ENCODE data around the gene TSPAN7. TPM values are rescaled to one million over a fixed set of nuclear protein-coding genes. Genes with fewer than 3 reads are reported as not detected.

Gene TSPAN7
- total and polyA plus RNA-seq, 9 of the 15 experiments (the other 6 are each of a cell fraction or from before 2014, with no cell fraction given), result 0.07 to 0.29 (median 0.12) TPM; not detected in 1

- no peak overlapping the region for H3K4me2 ChIP-seq (ENCODE audit: insufficient read depth, low read length)
- ATAC-seq (no peak), DNase-seq (ENCODE audit: extremely low read depth in 1 of 4, low spot score in 3 of 4) (no peak), FAIRE-seq (no peak)
- H3K79me2 ChIP-seq (ENCODE audit: control insufficient read depth, insufficient read depth, low read length), result no peaks in the 10 kb centered on the region
- H3K4me3 ChIP-seq, result no peak overlapping the region
- no peaks in the 10 kb centered on the region for H3K9me1 ChIP-seq (ENCODE audit: control insufficient read depth, insufficient read depth, low read length)
- in situ Hi-C loops (cut with MboI) (no loop called here), intact Hi-C loops (cut with micrococcal nuclease) (no loop called here)
- H3K27me3 ChIP-seq (ENCODE audit: control insufficient read depth in 2 of 2, insufficient read depth in 2 of 2, low read length in 2 of 2), result no peaks in the 10 kb centered on the region
- CTCF ChIA-PET (ENCODE audit: low intra/inter-chr PET ratio), result no interaction called here
- POLR2A ChIA-PET, result no interaction called here
- no peaks in the 10 kb centered on the region for H4K20me1 ChIP-seq (replicated peaks; ENCODE audit: control insufficient read depth, insufficient read depth, low read length)
- WGBS (ENCODE audit: insufficient coverage, low coverage, missing lambda C conversion rate), result 0% methylated on average over 1 of the region's 1 CpG
- no peak overlapping the region for H3K9ac ChIP-seq (ENCODE audit: insufficient read depth in 1 of 2, low read depth in 2 of 2, low read length in 2 of 2)
- no peak overlapping the region for H3K27ac ChIP-seq (ENCODE audit: extremely low read depth, low read depth, low read length)
- H3K4me1 ChIP-seq (replicated peaks in 1 of 2; ENCODE audit: control insufficient read depth in 2 of 2, insufficient read depth in 2 of 2, low read length in 2 of 2), result no peaks in the 10 kb centered on the region
- H2AFZ ChIP-seq (ENCODE audit: low read depth, low read length), result no peak overlapping the region
- no peaks in the 10 kb centered on the region for H3K9me3 ChIP-seq (replicated peaks; ENCODE audit: control insufficient read depth, insufficient read depth, low read depth, low read length)
- no peaks in the 10 kb centered on the region for H3K36me3 ChIP-seq (ENCODE audit: control insufficient read depth, insufficient read depth, low read length)
- no peak for TF ChIP-seq BRD4 (IDR thresholded peaks at IDR 0.05)
- no peak for TF ChIP-seq WHSC1 (IDR thresholded peaks at IDR 0.05; ENCODE audit: low read length)
- no peak for TF ChIP-seq ELK1 (CRISPR knock-in tag; IDR thresholded peaks at IDR 0.05)
- no peak for TF ChIP-seq CSDE1 (IDR thresholded peaks at IDR 0.05)
- TF ChIP-seq BRD9 (IDR thresholded peaks at IDR 0.05; ENCODE audit: low read depth, partially characterized antibody), result no peak
- no peak for TF ChIP-seq YBX1 (IDR thresholded peaks at IDR 0.05)
- TF ChIP-seq FOXP4 (CRISPR knock-in tag; IDR thresholded peaks at IDR 0.05; ENCODE audit: borderline replicate concordance), result no peak
- TF ChIP-seq IRF2 (CRISPR knock-in tag; IDR thresholded peaks at IDR 0.05), result no peak
- TF ChIP-seq SMARCA5 (IDR thresholded peaks at IDR 0.05), result no peak
- no peak for TF ChIP-seq ZNF431 (CRISPR knock-in tag; IDR thresholded peaks at IDR 0.05)
- no peak for TF ChIP-seq ARID1B (IDR thresholded peaks at IDR 0.05)
- no TSS peak for BruUV-seq (replicated peaks)
Observed at GRCh38 chrX:38732866-38733265, 171.5 kb downstream of the TSPAN7 start.

Small RNA genes within 50 kb of the gene (small RNA-seq; reads per million reads assigned to genes)
- gene RNU7-7P, result not detected

Other genes with a start within 250 kb of the TSPAN7 start
- 4.9 and 6.4 TPM in 2 replicates for gene RPGR, start 234.0 kb upstream of the TSPAN7 start, total RNA-seq (2014; rRNA removed)
- 6.1 and 8.0 TPM in 2 replicates for gene RPGR, start 234.0 kb upstream of the TSPAN7 start, total RNA-seq (2014; rRNA removed; fragmentation: Illumina TruSeq; extraction: Trizol)
- 5.2 and 6.2 TPM in 2 replicates for gene RPGR, start 234.0 kb upstream of the TSPAN7 start, total RNA-seq (2015; rRNA removed; fragmentation: Illumina TruSeq; extraction: Trizol)
- 3.9 and 5.7 TPM in 2 replicates for gene RPGR, start 234.0 kb upstream of the TSPAN7 start, total RNA-seq (2021)
- gene RPGR, start 234.0 kb upstream of the TSPAN7 start, polyA plus RNA-seq (2011; rRNA removed), result 3.2 and 3.4 TPM in 2 replicates
- gene RPGR, start 234.0 kb upstream of the TSPAN7 start, polyA plus RNA-seq (2014; fragmentation: Illumina TruSeq; extraction: Trizol), result 5.6 and 6.2 TPM in 2 replicates
- gene RPGR, start 234.0 kb upstream of the TSPAN7 start, polyA plus RNA-seq (2014; fragmentation: Nextera tagmentation; extraction: Ambion mirVana), result 1 to 10 TPM; 2.1 to 2.7 TPM
- 5.8 and 7.9 TPM in 2 replicates for gene RPGR, start 234.0 kb upstream of the TSPAN7 start, polyA plus RNA-seq (2014; rRNA removed)
- gene OTC, start 208.9 kb upstream of the TSPAN7 start, total RNA-seq (2014; rRNA removed), result not detected in 2 replicates
- gene OTC, start 208.9 kb upstream of the TSPAN7 start, total RNA-seq (2014; rRNA removed; fragmentation: Illumina TruSeq; extraction: Trizol), result not detected in 2 replicates
- gene OTC, start 208.9 kb upstream of the TSPAN7 start, total RNA-seq (2015; rRNA removed; fragmentation: Illumina TruSeq; extraction: Trizol), result not detected in 2 replicates
- gene OTC, start 208.9 kb upstream of the TSPAN7 start, total RNA-seq (2021), result not detected in 2 replicates
- not detected in 2 replicates for gene OTC, start 208.9 kb upstream of the TSPAN7 start, polyA plus RNA-seq (2011; rRNA removed)
- not detected in 2 replicates for gene OTC, start 208.9 kb upstream of the TSPAN7 start, polyA plus RNA-seq (2014; fragmentation: Illumina TruSeq; extraction: Trizol)
- gene OTC, start 208.9 kb upstream of the TSPAN7 start, polyA plus RNA-seq (2014; fragmentation: Nextera tagmentation; extraction: Ambion mirVana), result not detected
- gene OTC, start 208.9 kb upstream of the TSPAN7 start, polyA plus RNA-seq (2014; rRNA removed), result not detected in 2 replicates
- 82.1 and 102 TPM in 2 replicates for gene MID1IP1, start 239.9 kb downstream of the TSPAN7 start, total RNA-seq (2014; rRNA removed)
- gene MID1IP1, start 239.9 kb downstream of the TSPAN7 start, total RNA-seq (2014; rRNA removed; fragmentation: Illumina TruSeq; extraction: Trizol), result 20.7 and 20.9 TPM in 2 replicates
- gene MID1IP1, start 239.9 kb downstream of the TSPAN7 start, total RNA-seq (2015; rRNA removed; fragmentation: Illumina TruSeq; extraction: Trizol), result 27.5 and 29.9 TPM in 2 replicates
- gene MID1IP1, start 239.9 kb downstream of the TSPAN7 start, total RNA-seq (2021), result 90.4 and 94.7 TPM in 2 replicates
- 36.9 and 42.0 TPM in 2 replicates for gene MID1IP1, start 239.9 kb downstream of the TSPAN7 start, polyA plus RNA-seq (2011; rRNA removed)
- gene MID1IP1, start 239.9 kb downstream of the TSPAN7 start, polyA plus RNA-seq (2014; fragmentation: Illumina TruSeq; extraction: Trizol), result 22.1 and 43.9 TPM in 2 replicates
- under 1 TPM; 0.51 to 0.80 TPM for gene MID1IP1, start 239.9 kb downstream of the TSPAN7 start, polyA plus RNA-seq (2014; fragmentation: Nextera tagmentation; extraction: Ambion mirVana)
- gene MID1IP1, start 239.9 kb downstream of the TSPAN7 start, polyA plus RNA-seq (2014; rRNA removed), result 97.0 and 102 TPM in 2 replicates